Calu3 (cell line): ENCODE measurements around the gene ARHGEF7. TPM values are rescaled to one million over a fixed set of nuclear protein-coding genes. Genes with fewer than 3 reads are reported as not detected.

Experiments
- BruUV-seq: library from RNA; stranded (reverse); fragments of 400-500 nt; replicated peaks from 2 replicates; lab custom pipeline; 2021; lab: Mats Ljungman, UMichigan
- CTCF ChIA-PET: fragments of 300-600 bp; sonication (Branson Sonifier 250); formaldehyde crosslinking; loops from one replicate; lab custom pipeline; 2022; ENCODE audit warnings: antibody characterized with exemption; lab: Charles Lee
- DNase-seq: peaks from one replicate; pipeline ENCODE4 v3.0.0; 2022
- H3K27ac Mint-ChIP-seq: one replicate; pipeline ENCODE4 v1.8.0; 2022; ENCODE audit warnings: mixed read lengths; ENCODE audit not compliant: unreplicated experiment
- H3K27me3 Mint-ChIP-seq: one replicate; pipeline ENCODE4 v1.8.0; 2022; ENCODE audit warnings: mixed read lengths; ENCODE audit not compliant: unreplicated experiment
- H3K36me3 Mint-ChIP-seq: one replicate; pipeline ENCODE4 v1.8.0; 2022; ENCODE audit warnings: mild to moderate bottlenecking, moderate library complexity, mixed read lengths; ENCODE audit not compliant: insufficient read depth, unreplicated experiment
- H3K4me1 Mint-ChIP-seq: one replicate; pipeline ENCODE4 v1.8.0; 2022; ENCODE audit warnings: mild to moderate bottlenecking, low read depth, mixed read lengths; ENCODE audit not compliant: unreplicated experiment
- H3K4me3 Mint-ChIP-seq: one replicate; pipeline ENCODE4 v1.8.0; 2022; ENCODE audit warnings: mild to moderate bottlenecking, low read depth, moderate library complexity, mixed read lengths; ENCODE audit not compliant: unreplicated experiment
- H3K9me3 Mint-ChIP-seq: one replicate; pipeline ENCODE4 v1.8.0; 2022; ENCODE audit warnings: low read depth, mixed read lengths; ENCODE audit not compliant: unreplicated experiment
- intact Hi-C: fragments of 100-400 bp; cut with micrococcal nuclease; formaldehyde crosslinking; loops from one replicate; pipeline ENCODE4 v1.10.0; 2022; ENCODE audit not compliant: unreplicated experiment
- total RNA-seq: library from RNA; stranded (reverse); gene quantifications from 2 replicates; pipeline ENCODE4 v1.2.3, GENCODE V29; 2022
- TF ChIP-seq, protein P1 (sequence below): fragments of 200-600 bp; IDR thresholded peaks from one replicate; pipeline ENCODE4 v1.8.0; 2022; ENCODE audit warnings: antibody characterized with exemption; ENCODE audit not compliant: unreplicated experiment

ARHGEF7 gene
- total RNA-seq, 1 experiment from 2014 or later, result 17.7 TPM

DNA sequence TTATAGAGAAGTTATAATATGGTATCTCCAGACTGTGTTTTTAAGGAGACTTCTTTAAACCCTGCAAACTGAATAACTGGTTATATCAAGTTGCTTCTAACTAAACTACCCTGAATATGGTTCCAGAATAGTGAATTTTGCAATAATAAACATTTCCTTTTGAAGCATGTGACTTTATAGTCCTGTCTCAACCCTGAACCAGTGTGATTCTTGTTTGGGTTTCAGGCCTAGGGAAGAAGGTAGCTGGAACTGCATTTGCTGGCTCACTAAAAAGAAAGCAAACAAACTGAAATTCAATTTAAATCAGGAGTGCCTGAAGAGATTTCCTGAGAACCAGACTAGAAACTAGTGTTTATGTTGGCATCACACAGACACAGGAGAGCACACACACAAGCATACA lies 4.9 kb downstream of the ARHGEF7 start:
- DNase-seq, result no peak
- no peaks in the 10 kb centered on the region for H3K36me3 Mint-ChIP-seq
- H3K4me3 Mint-ChIP-seq, result no peak overlapping the region
- BruUV-seq, result no TSS peak
- intact Hi-C loops, result no loop called here
- no peaks in the 10 kb centered on the region for H3K4me1 Mint-ChIP-seq
- no peak overlapping the region for H3K27ac Mint-ChIP-seq
- H3K27me3 Mint-ChIP-seq, result peaks cover 52% of the 10 kb centered on the region
- CTCF ChIA-PET, result no interaction called here
- TF ChIP-seq, protein P1, sequence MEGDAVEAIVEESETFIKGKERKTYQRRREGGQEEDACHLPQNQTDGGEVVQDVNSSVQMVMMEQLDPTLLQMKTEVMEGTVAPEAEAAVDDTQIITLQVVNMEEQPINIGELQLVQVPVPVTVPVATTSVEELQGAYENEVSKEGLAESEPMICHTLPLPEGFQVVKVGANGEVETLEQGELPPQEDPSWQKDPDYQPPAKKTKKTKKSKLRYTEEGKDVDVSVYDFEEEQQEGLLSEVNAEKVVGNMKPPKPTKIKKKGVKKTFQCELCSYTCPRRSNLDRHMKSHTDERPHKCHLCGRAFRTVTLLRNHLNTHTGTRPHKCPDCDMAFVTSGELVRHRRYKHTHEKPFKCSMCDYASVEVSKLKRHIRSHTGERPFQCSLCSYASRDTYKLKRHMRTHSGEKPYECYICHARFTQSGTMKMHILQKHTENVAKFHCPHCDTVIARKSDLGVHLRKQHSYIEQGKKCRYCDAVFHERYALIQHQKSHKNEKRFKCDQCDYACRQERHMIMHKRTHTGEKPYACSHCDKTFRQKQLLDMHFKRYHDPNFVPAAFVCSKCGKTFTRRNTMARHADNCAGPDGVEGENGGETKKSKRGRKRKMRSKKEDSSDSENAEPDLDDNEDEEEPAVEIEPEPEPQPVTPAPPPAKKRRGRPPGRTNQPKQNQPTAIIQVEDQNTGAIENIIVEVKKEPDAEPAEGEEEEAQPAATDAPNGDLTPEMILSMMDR, result no peak
- H3K9me3 Mint-ChIP-seq, result no peaks in the 10 kb centered on the region

DNA sequence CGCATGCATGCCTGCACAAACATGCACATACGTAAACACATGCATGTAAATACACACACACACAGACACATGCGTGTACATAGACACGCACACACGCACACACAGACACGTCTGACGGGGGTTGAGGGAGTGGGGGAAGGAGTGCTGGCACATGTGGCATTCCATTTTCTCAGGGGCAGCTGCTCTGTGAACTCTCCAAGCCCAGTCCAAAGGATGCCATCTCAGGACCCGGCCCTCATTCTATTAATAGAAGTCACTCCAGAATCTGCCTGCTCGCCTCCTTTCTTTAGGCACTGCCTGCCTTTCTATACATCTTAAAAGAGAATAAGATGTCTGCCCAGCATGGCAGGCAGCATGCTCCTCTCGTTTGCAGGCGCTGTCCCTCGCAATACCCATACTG lies 5.3 kb downstream of the ARHGEF7 start:
- Mint-ChIP-seq H3K36me3 (no peaks in the 10 kb centered on the region), H3K27me3 (peaks cover 52% of the 10 kb centered on the region), H3K4me1 (no peaks in the 10 kb centered on the region), H3K4me3 (no peak overlapping the region), H3K9me3 (no peaks in the 10 kb centered on the region), H3K27ac (no peak overlapping the region)
- no TSS peak for BruUV-seq
- intact Hi-C loops, result no loop called here
- CTCF ChIA-PET, result no interaction called here
- no peak for DNase-seq
- TF ChIP-seq, protein P1, result no peak

- CTCF ChIA-PET, result no interaction called here
- BruUV-seq, result no TSS peak
- Mint-ChIP-seq H3K27me3 (peaks cover 52% of the 10 kb centered on the region), H3K9me3 (no peaks in the 10 kb centered on the region), H3K36me3 (no peaks in the 10 kb centered on the region), H3K4me1 (no peaks in the 10 kb centered on the region), H3K27ac (no peak overlapping the region), H3K4me3 (no peak overlapping the region)
- intact Hi-C loops, result no loop called here
- no peak for DNase-seq
- TF ChIP-seq, protein P1, result no peak
These were observed 5.8 kb downstream of the ARHGEF7 start for GRCh38 chr13:111120913-111121312.

DNA sequence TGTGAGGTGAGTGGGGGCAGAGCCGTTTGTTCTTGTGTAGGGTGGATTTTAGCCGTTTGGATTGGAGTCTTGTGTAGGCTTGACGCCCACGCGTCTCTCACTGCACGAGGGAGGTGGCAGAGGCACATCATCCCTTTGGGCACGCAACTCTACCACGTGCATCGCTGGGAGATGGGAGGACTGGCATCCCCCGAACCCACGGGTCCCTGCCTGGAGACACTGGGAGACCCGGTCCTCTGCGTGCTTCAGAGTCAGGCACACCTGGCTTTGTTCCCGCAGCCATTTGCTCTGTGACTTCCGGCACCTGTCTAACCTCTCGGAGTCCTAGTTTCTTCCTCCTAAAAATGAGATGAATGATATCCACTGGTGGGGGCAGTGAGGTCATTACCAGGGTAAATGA lies 6.4 kb downstream of the ARHGEF7 start:
- H3K4me1 Mint-ChIP-seq, result no peaks in the 10 kb centered on the region
- CTCF ChIA-PET, result no interaction called here
- BruUV-seq, result no TSS peak
- TF ChIP-seq, protein P1, result no peak
- intact Hi-C loops, result no loop called here
- peaks cover 52% of the 10 kb centered on the region for H3K27me3 Mint-ChIP-seq
- no peak overlapping the region for H3K4me3 Mint-ChIP-seq
- H3K9me3 Mint-ChIP-seq, result no peaks in the 10 kb centered on the region
- DNase-seq, result no peak
- H3K27ac Mint-ChIP-seq, result no peak overlapping the region
- H3K36me3 Mint-ChIP-seq, result no peaks in the 10 kb centered on the region
